Esophagus muscularis mucosa (tissue), 3 donors: ENCODE results near the gene OGFR.

Experiments used
- CTCF ChIP-seq, 3 experiments: fragments of 200-600 bp in 2 of 3; fragments of 450-650 bp in 1 of 3; sonication (generic) in 2 of 3; IDR thresholded peaks; one replicate each; pipeline ENCODE4 v1.5.1; 2017 to 2019; ENCODE audit warnings: antibody characterized with exemption in 3 of 3, mild to moderate bottlenecking in 2 of 3, moderate library complexity in 1 of 3
- POLR2AphosphoS5 ChIP-seq, 2 donors: sonication (generic); formaldehyde crosslinking; IDR thresholded peaks; one replicate each; pipeline ENCODE4 v1.6.1; 2017; ENCODE audit warnings: antibody characterized with exemption in 2 of 2

- no peak for TF ChIP-seq POLR2AphosphoS5 (IDR thresholded peaks at IDR 0.05)
- TF ChIP-seq CTCF (IDR thresholded peaks at IDR 0.05) = no peak
These were observed 25.3 kb upstream of the OGFR start for GRCh38 chr20:62779417-62779685.
